Liver (tissue), 9 donors: Measurements from ENCODE around the gene CDH4. TPM values are rescaled to one million over a fixed set of nuclear protein-coding genes. Genes with fewer than 3 reads are reported as not detected.

Experiments
- DNase-seq: peaks from one replicate; pipeline ENCODE4 v3.0.0-alpha.2; 2017; ENCODE audit warnings: low spot score
- H3K27ac ChIP-seq, 2 donors: one replicate each; pipeline ENCODE4 v1.7.0; 2013; ENCODE audit warnings: inconsistent platforms in 2 of 2, low read length in 2 of 2, control low read depth in 1 of 2, low read depth in 1 of 2, mild to moderate bottlenecking in 1 of 2
- H3K27me3 ChIP-seq, 4 donors: one replicate each; pipeline versions ENCODE4 v1.6.1 to v1.7.0; 2013; ENCODE audit warnings: low read length in 3 of 4, inconsistent platforms in 1 of 4, mild to moderate bottlenecking in 1 of 4, moderate library complexity in 1 of 4; ENCODE audit not compliant: control insufficient read depth in 4 of 4, insufficient read depth in 4 of 4
- H3K36me3 ChIP-seq, 4 donors: one replicate each; pipeline versions ENCODE4 v1.6.1 to v1.7.0; 2013; ENCODE audit warnings: low read length in 3 of 4, mild to moderate bottlenecking in 3 of 4, low read depth in 1 of 4, moderate library complexity in 1 of 4; ENCODE audit not compliant: control insufficient read depth in 4 of 4, insufficient read depth in 3 of 4
- H3K4me1 ChIP-seq, 4 donors: one replicate each; pipeline versions ENCODE4 v1.6.1 to v1.7.0; 2013; ENCODE audit warnings: low read length in 3 of 4, mild to moderate bottlenecking in 3 of 4, moderate library complexity in 1 of 4; ENCODE audit not compliant: control insufficient read depth in 4 of 4, insufficient read depth in 4 of 4
- H3K4me3 ChIP-seq, 3 donors: one replicate each; pipeline versions ENCODE4 v1.6.1 to v1.7.0; 2013; ENCODE audit warnings: low read length in 3 of 3, control low read depth in 1 of 3, low read depth in 1 of 3, mild to moderate bottlenecking in 1 of 3
- H3K9ac ChIP-seq, 2 donors: one replicate each; pipeline ENCODE4 v1.7.0; 2013; ENCODE audit warnings: low read length in 2 of 2, mild to moderate bottlenecking in 2 of 2, moderate library complexity in 2 of 2, control low read depth in 1 of 2, low read depth in 1 of 2
- H3K9me3 ChIP-seq, 4 donors: one replicate each; pipeline versions ENCODE4 v1.6.1 to v1.7.0; 2013; ENCODE audit warnings: low read length in 3 of 4; ENCODE audit not compliant: control insufficient read depth in 4 of 4
- ATF3 ChIP-seq: IDR thresholded peaks from 2 replicates; pipeline ENCODE4 v1.6.1; 2016; ENCODE audit warnings: antibody characterized with exemption
- EGR1 ChIP-seq, 2 donors: IDR thresholded peaks; 2 replicates each; pipeline ENCODE4 v1.6.1; 2016 to 2018; ENCODE audit warnings: antibody characterized with exemption in 2 of 2, low read depth in 2 of 2
- FOXA2 ChIP-seq: IDR thresholded peaks from 2 replicates; pipeline ENCODE4 v1.6.1; 2016; ENCODE audit warnings: antibody characterized with exemption
- GABPA ChIP-seq, 2 donors: IDR thresholded peaks in 1 of 2; conservative IDR thresholded peaks in 1 of 2; 2 replicates each; pipeline ENCODE4 v1.6.1; 2016; ENCODE audit warnings: antibody characterized with exemption in 2 of 2, mild to moderate bottlenecking in 1 of 2, moderate library complexity in 1 of 2
- HNF4A ChIP-seq, 2 donors: conservative IDR thresholded peaks; 2 replicates each; pipeline ENCODE4 v1.6.1; 2016; ENCODE audit warnings: antibody characterized with exemption in 2 of 2, mild to moderate bottlenecking in 2 of 2
- HNF4G ChIP-seq: IDR thresholded peaks from 2 replicates; pipeline ENCODE4 v1.6.1; 2016; ENCODE audit warnings: antibody characterized with exemption
- JUND ChIP-seq, 2 donors: IDR thresholded peaks; 2 replicates each; pipeline ENCODE4 v1.6.1; 2016; ENCODE audit warnings: antibody characterized with exemption in 2 of 2
- MAX ChIP-seq: IDR thresholded peaks from 2 replicates; pipeline ENCODE4 v1.6.1; 2016; ENCODE audit warnings: antibody characterized with exemption
- NR2F2 ChIP-seq: IDR thresholded peaks from 2 replicates; pipeline ENCODE4 v1.6.1; 2016; ENCODE audit warnings: antibody characterized with exemption
- RAD21 ChIP-seq, 2 donors: IDR thresholded peaks; 2 replicates each; pipeline ENCODE4 v1.6.1; 2016; ENCODE audit warnings: antibody characterized with exemption in 2 of 2, mild to moderate bottlenecking in 2 of 2
- REST ChIP-seq: IDR thresholded peaks from 2 replicates; pipeline ENCODE4 v1.6.1; 2016; ENCODE audit warnings: antibody characterized with exemption, mild to moderate bottlenecking
- RXRA ChIP-seq, 2 donors: IDR thresholded peaks; 2 replicates each; pipeline ENCODE4 v1.6.1; 2017 to 2018; ENCODE audit warnings: antibody characterized with exemption in 2 of 2, mild to moderate bottlenecking in 1 of 2
- SP1 ChIP-seq: IDR thresholded peaks from 2 replicates; pipeline ENCODE4 v1.6.1; 2018; ENCODE audit warnings: antibody characterized with exemption, mild to moderate bottlenecking
- TAF1 ChIP-seq: conservative IDR thresholded peaks from 2 replicates; pipeline ENCODE4 v1.6.1; 2016; ENCODE audit warnings: antibody characterized with exemption, mild to moderate bottlenecking
- YY1 ChIP-seq: IDR thresholded peaks from 2 replicates; pipeline ENCODE4 v1.6.1; 2016; ENCODE audit warnings: antibody characterized with exemption, mild to moderate bottlenecking
- ZBTB33 ChIP-seq: IDR thresholded peaks from 2 replicates; pipeline ENCODE4 v1.6.1; 2016; ENCODE audit warnings: antibody characterized with exemption
- WGBS: extraction: QIAGEN DNeasy Blood & Tissue Kit; methylation state at CpG from one replicate; pipeline ENCODE4 v1.1.7; 2013; 5-methylcytosine and 5-hydroxymethylcytosine counted together
- polyA plus RNA-seq, 2 donors: library from polyadenylated mRNA; stranded (reverse) in 1 of 2; unstranded in 1 of 2; fragments of 200-250 nt in 1 of 2; fragments of >200 nt in 1 of 2; fragmentation: Nextera tagmentation in 1 of 2; extraction: Ambion mirVana in 1 of 2; gene quantifications; one replicate each; pipeline versions ENCODE4 v1.2.1 to v1.2.3, GENCODE V29; 2013 to 2015
- total RNA-seq, 2 donors: library from RNA; depleted of rRNA; stranded (reverse); fragments of >200 nt; gene quantifications; one replicate each; pipeline ENCODE4 v1.2.3, GENCODE V29; 2014
- donor health status: healthy.
- donor health status: healthy.
- donor health status: healthy.
- donor health status: healthy.
- donor health status: healthy.

CDH4 gene
- total and polyA plus RNA-seq, 4 donors, result 0.03 to 0.25 (median 0.19) TPM; not detected in 1

GRCh38 chr20:61731363-61732181 is 479.5 kb downstream of the CDH4 start:
- peaks cover 0 to 5% (median 0%) of the 10 kb centered on the region in 4 donors for H3K9me3 ChIP-seq
- H3K4me3 ChIP-seq, result no peak overlapping the region
- no peak for DNase-seq
- H3K4me1 ChIP-seq, result peaks cover 0 to 1% (median 0%) of the 10 kb centered on the region in 4 donors
- H3K36me3 ChIP-seq, result no peaks in the 10 kb centered on the region
- TF ChIP-seq HNF4A (conservative IDR thresholded peaks at IDR 0.05) (no peak), FOXA2 (no peak), GABPA (IDR thresholded peaks at IDR 0.05 in 1 of 2, conservative IDR thresholded peaks at IDR 0.05 in 1 of 2) (no peak), RAD21 (IDR thresholded peaks at IDR 0.05) (no peak), RXRA (IDR thresholded peaks at IDR 0.05) (no peak), REST (no peak), ATF3 (no peak), SP1 (no peak), JUND (IDR thresholded peaks at IDR 0.05) (no peak)
- H3K27ac ChIP-seq, result no peak overlapping the region
- H3K9ac ChIP-seq, result no peak overlapping the region
- 82% methylated on average over 22 of the region's 22 CpGs for WGBS
- no peaks in the 10 kb centered on the region for H3K27me3 ChIP-seq

GRCh38 chr20:61732511-61733210 is 480.6 kb downstream of the CDH4 start:
- Histone ChIP-seq H3K36me3 (no peaks in the 10 kb centered on the region), H3K27ac (no peak overlapping the region), H3K27me3 (no peaks in the 10 kb centered on the region), H3K4me1 (peaks cover 0 to 1% (median 0%) of the 10 kb centered on the region in 4 donors), H3K9me3 (no peaks in the 10 kb centered on the region), H3K9ac (no peak overlapping the region), H3K4me3 (no peak overlapping the region)
- DNase-seq, result no peak
- whole genome bisulfite sequencing, result 76% methylated on average over 19 of the region's 19 CpGs
- no peak for TF ChIP-seq HNF4A (conservative IDR thresholded peaks at IDR 0.05)
- TF ChIP-seq TAF1, result no peak
- no peak for TF ChIP-seq EGR1 (IDR thresholded peaks at IDR 0.05; ENCODE audit: low read depth in 2 of 2)
- TF ChIP-seq MAX, result no peak
- no peak for TF ChIP-seq RXRA (IDR thresholded peaks at IDR 0.05)
- no peak for TF ChIP-seq HNF4G
- no peak for TF ChIP-seq JUND (IDR thresholded peaks at IDR 0.05)
- no peak for TF ChIP-seq ATF3
- TF ChIP-seq GABPA (IDR thresholded peaks at IDR 0.05 in 1 of 2, conservative IDR thresholded peaks at IDR 0.05 in 1 of 2), result no peak
- TF ChIP-seq ZBTB33, result no peak
- no peak for TF ChIP-seq NR2F2
- TF ChIP-seq RAD21 (IDR thresholded peaks at IDR 0.05), result no peak
- no peak for TF ChIP-seq SP1
- no peak for TF ChIP-seq FOXA2
- TF ChIP-seq REST, result no peak
- no peak for TF ChIP-seq YY1
